ENCODE data around the gene GCNA. TPM values are rescaled to one million over a fixed set of nuclear protein-coding genes. Genes with fewer than 3 reads are reported as not detected.
A peak's percentile ranks its signal among the peaks of the same experiment; 100 is the strongest.

The GCNA gene
- total and polyA plus RNA-seq, 2 of the 13 experiments (the other 11 are each of a cell fraction or from before 2014, with no cell fraction given), result 0.38 to 0.66 TPM

DNA sequence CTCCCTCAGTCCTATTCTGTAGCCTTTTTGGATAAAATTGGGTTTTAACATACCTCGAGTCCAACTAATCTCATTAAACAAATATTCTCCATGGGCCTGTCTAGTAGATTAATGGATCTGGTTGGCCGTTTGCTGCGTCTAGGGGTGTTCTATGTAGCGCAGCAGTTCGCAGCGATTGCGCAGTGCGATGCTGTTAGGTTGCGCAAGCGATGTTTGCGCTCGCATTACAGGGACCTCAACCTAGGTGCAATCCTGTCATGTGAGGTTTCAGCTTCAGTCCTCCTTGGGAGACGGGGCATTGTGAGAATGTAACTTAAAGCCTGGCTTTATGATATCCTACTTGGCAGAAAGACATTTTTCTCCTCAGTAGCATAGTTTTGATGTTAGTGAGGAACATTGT, 31.4 kb upstream of the GCNA start:
- WGBS (ENCODE audit: low lambda C conversion rate), result 98% methylated on average over 12 of the region's 13 CpGs
- no peaks in the 10 kb centered on the region for H3K9me3 ChIP-seq (ENCODE audit: low read length)
- no peak overlapping the region for H3K4me3 ChIP-seq (replicated peaks in 1 of 3; ENCODE audit: insufficient read depth in 1 of 3, low read depth in 2 of 3, low read length in 3 of 3)
- no peak overlapping the region for H3K4me2 ChIP-seq (ENCODE audit: low read depth, low read length)
- no TSS peak for BruUV-seq (replicated peaks)
- H3K9ac ChIP-seq (ENCODE audit: insufficient read depth, low read depth, low read length), result no peak overlapping the region
- no peak for TF ChIP-seq GZF1 (CRISPR knock-in tag; IDR thresholded peaks at IDR 0.05)
- TF ChIP-seq CEBPB (IDR thresholded peaks at IDR 0.05; ENCODE audit: borderline replicate concordance, low read depth, low read length), result peak; percentile 49; the same call in 1 of the 2 replicates
- CTCF ChIA-PET (ENCODE audit: low intra/inter-chr PET ratio, low total read pairs), result no interaction called here
- H3K27ac ChIP-seq (ENCODE audit: extremely low read length, insufficient read depth, low read length), result no peak overlapping the region
- peaks cover 6 to 27% of the 10 kb centered on the region in 2 experiments; a peak in 4 of 5 replicates for H3K36me3 ChIP-seq (replicated peaks in 1 of 2; ENCODE audit: control insufficient read depth in 1 of 2, insufficient read depth in 2 of 2, low read length in 2 of 2)
- peaks cover 24% of the 10 kb centered on the region for H4K20me1 ChIP-seq (ENCODE audit: insufficient read depth, low read length)
- intact Hi-C loops (cut with micrococcal nuclease; ENCODE audit: unreplicated experiment), result no loop called here
- peaks cover 58% of the 10 kb centered on the region for H3K79me2 ChIP-seq (ENCODE audit: insufficient read depth, low read length)
- POLR2A ChIA-PET, result no interaction called here
- ATAC-seq, result no peak
- no peak for FAIRE-seq
- no peak overlapping the region for H2AFZ ChIP-seq (ENCODE audit: low read length)
- in situ Hi-C loops (cut with HindIII; ENCODE audit: extremely low pct_ligation_motif_present, low pct_unique_long_range_greater_than_20kb), result no loop called here
- DNase-seq (ENCODE audit: low spot score), result no peak
- no peaks in the 10 kb centered on the region for H3K27me3 ChIP-seq (ENCODE audit: control insufficient read depth in 1 of 2, insufficient read depth in 2 of 2, low read length in 2 of 2)
- H3K4me1 ChIP-seq (ENCODE audit: insufficient read depth, low read length), result peaks cover 1% of the 10 kb centered on the region; the same call in 1 of the 2 replicates

GRCh38 chrX:71547339-71547738, 30.9 kb upstream of the GCNA start:
- no peak overlapping the region for H2AFZ ChIP-seq (ENCODE audit: low read length)
- FAIRE-seq (no peak), ATAC-seq (no peak), DNase-seq (ENCODE audit: low spot score) (no peak)
- POLR2A ChIA-PET, result no interaction called here
- intact Hi-C loops (cut with micrococcal nuclease; ENCODE audit: unreplicated experiment) (no loop called here), in situ Hi-C loops (cut with HindIII; ENCODE audit: extremely low pct_ligation_motif_present, low pct_unique_long_range_greater_than_20kb) (no loop called here)
- TF ChIP-seq TRIM22 (IDR thresholded peaks at IDR 0.05), result no peak
- TF ChIP-seq GPN1 (CRISPR knock-in tag; IDR thresholded peaks at IDR 0.05; ENCODE audit: borderline replicate concordance), result no peak
- 95% methylated on average over 7 of the region's 7 CpGs for WGBS (ENCODE audit: low lambda C conversion rate)
- no peaks in the 10 kb centered on the region for H3K4me1 ChIP-seq (ENCODE audit: insufficient read depth, low read length)
- peaks cover 6 to 27% of the 10 kb centered on the region in 2 experiments; a peak in 4 of 5 replicates for H3K36me3 ChIP-seq (replicated peaks in 1 of 2; ENCODE audit: control insufficient read depth in 1 of 2, insufficient read depth in 2 of 2, low read length in 2 of 2)
- no peak overlapping the region for H3K27ac ChIP-seq (ENCODE audit: extremely low read length, insufficient read depth, low read length)
- H3K79me2 ChIP-seq (ENCODE audit: insufficient read depth, low read length), result peaks cover 53% of the 10 kb centered on the region
- H3K4me2 ChIP-seq (ENCODE audit: low read depth, low read length), result no peak overlapping the region
- no peak overlapping the region for H3K9ac ChIP-seq (ENCODE audit: insufficient read depth, low read depth, low read length)
- TSS peak; percentile 12 for BruUV-seq (replicated peaks)
- peaks cover 19% of the 10 kb centered on the region for H4K20me1 ChIP-seq (ENCODE audit: insufficient read depth, low read length)
- H3K27me3 ChIP-seq (ENCODE audit: control insufficient read depth in 1 of 2, insufficient read depth in 2 of 2, low read length in 2 of 2), result no peaks in the 10 kb centered on the region
- H3K4me3 ChIP-seq (replicated peaks in 1 of 3; ENCODE audit: insufficient read depth in 1 of 3, low read depth in 2 of 3, low read length in 3 of 3), result no peak overlapping the region
- H3K9me3 ChIP-seq (ENCODE audit: low read length), result no peaks in the 10 kb centered on the region
- CTCF ChIA-PET (ENCODE audit: low intra/inter-chr PET ratio, low total read pairs), result no interaction called here
